ENCODE measurements around the gene SIGLECL1.
"Not testable (repeated sequence)": the region's sequence is repeated elsewhere in the genome, so short reads cannot be mapped to it uniquely, and the experiment has no call there.

SIGLECL1 gene

DNA sequence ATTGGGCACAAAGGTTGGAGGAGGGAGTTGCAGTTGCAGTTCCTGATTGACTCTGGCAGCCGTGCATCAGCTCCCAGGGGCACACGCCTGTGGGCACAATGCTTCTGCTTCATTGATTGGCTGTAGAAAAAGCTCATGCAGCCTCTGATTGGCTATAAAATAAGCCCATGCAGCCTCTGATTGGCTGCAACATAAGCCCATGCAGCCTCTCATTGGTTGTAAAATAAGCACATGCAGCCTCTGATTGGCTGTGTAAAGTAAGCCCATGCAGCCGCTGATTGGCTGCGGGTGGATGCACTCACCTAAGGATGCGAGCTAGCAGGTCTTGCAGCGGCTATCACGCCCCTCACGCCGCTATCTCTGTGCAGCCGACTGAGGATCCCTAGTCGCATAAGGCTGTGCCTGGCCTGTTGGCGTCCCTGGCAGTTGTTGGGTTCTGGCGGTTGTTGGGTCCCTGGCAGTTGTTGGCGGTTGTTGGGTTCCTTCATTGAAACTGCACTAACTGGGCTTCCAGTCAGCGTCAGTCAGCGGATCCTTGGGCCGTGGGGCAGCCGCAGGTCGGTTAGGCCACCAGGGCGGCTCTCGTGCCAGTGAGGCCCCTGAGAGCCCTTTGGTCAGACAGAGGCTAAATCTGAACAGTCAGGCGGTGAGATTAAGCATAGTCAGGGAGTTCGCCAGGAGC, at the start of gene SIGLECL1:
Gene SIGLECL1, plus strand, starts transcription at position 295 of the 682 bp plus-strand sequence. CDS start 12,993 bp downstream, outside the sequence.
- DNase-seq = no peak

DNA sequence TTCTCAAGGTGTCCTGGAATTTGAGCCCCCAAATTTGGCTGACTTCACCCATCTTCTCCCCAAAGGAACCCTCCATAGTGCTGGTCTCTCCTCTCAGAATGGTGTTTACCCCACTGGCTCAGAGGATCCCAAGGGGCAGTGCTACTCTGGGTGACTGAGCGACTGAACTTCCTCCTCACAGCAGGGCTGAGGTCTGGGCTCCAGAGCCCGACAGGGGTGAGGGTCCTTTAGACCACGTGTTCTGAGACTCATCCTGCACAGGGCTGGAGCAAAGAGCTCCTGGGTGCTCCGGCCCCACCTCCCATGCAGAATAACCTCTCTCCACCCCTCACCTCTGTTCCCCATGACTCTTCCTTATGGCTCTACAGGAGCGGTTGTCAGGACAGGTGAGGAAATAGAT, 49.2 kb upstream of the SIGLECL1 start:
- no peak for DNase-seq

DNA sequence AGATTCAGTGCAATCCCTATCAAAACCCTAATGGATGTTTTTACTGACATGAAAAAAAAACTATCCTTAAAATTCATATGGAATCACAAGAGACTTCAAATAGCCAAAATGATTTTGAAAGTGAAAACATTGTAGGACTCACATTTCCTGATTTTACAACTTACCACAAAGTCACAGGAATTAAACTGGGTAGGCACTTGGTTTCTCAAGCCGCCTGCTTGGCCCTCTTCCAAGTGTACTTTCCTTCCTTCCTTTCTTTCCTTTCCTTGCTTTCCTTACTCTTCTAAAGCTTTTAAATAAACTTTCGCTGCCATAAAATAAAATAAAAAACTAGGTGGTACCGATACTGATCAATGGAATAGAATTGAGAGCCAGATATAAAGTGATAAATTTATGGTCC, 47.0 kb upstream of the SIGLECL1 start:
- no peak for DNase-seq

DNA sequence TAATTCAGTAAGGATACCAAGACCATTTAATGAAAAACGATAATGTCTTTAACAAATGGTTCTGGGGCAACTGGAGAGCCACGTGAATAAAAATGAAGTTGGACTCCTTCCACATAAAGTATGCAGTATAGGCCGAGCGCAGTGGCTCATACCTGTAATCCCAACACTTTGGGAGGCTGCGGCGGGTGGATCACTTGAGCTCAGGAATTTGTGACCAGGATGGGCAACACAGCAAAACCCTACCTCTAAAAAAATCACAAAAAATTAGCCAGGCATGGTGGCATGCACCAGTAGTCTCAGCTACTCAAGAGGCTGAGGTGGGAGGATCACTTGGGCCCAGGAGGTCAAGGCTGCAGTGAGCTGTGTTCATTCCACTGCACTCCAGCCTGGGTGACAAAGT, 46.6 kb upstream of the SIGLECL1 start:
- no peak for DNase-seq

DNA sequence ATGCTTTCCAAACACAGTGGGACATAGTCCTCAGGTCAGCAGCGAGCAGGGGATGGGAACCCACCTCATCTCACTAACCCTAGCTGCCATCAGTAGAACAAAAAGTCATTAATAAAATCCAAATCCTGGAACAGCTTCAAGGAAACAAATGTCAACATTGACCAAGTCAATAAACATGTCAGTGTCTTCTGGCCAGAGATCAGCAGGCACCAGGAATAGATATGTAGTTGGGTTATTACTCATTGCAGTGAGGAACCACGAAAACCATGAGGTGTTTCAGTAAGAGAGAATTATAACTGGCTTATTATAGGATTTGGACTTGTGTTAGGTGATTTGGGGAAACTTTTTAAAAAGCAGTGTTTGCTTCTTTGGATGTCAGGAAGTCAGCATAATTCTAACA, 43.1 kb upstream of the SIGLECL1 start:
- DNase-seq = no peak

DNA sequence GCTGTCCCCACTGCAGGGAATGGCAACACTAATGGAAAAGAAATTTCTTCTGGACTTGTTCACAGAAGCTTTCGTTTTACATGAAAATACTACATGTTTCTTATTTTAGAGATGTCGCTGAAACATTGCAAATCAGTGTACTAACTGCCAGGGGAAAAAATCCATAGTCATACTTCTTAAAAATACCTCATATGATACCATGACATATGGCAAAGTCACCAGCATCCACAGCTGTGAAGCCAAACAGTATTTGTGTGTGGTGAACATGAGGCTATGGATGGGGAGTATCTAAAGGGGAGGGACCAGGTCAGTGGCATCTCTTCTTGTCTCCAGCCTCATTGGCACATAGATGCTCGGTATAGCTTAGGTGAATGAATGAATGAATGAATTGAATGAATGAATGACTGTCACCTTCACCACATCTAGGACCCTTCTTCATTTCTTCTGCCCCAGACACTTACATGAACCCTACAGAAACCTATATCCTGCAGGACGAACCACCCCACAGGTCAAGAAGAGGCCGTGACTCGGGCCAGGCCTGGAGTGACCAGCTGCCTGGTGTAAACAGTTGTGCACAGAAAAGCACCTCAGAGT, 40.6 kb upstream of the SIGLECL1 start:
- no peak for DNase-seq

DNA sequence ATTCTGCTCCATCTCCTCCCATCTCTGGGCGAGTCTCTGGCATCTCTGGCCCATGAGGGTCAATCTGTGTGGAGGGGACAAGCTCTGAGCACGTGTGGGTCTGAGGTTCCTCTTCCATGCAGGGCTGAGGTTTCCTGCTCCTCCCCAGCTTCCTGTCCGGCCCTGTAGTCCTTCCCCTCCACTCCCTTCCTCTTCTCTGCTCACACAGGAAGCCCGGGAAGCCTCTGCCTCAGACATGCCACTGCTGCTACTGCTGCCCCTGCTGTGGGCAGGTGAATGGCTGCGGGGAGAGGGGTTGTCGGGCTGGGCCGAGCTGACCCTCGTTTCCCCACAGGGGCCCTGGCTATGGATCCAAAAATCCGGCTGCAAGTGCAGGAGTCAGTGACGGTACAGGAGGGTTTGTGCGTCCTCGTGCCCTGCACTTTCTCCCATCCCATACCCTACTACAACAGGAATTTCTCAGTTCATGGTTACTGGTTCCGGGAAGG, 40.0 kb upstream of the SIGLECL1 start:
- not testable (repeated sequence) for DNase-seq

DNA sequence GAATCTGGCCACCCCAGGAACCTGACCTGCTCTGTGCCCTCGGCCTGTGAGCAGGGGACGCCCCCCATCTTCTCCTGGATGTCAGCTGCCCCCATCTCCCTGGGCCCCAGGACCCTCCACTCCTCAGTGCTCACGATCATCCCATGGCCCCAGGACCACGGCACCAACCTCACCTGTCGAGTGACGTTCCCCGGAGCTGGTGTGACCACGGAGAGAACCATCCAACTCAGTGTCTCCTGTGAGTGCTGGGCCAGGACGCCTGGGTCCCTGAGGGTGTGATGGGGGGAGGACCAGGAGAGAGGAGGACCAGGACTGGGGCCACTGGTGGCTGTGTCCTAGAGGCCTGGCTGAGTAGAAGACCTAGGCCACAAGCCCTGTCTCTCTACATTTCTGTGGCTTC, 39.0 kb upstream of the SIGLECL1 start:
- DNase-seq = no peak

DNA sequence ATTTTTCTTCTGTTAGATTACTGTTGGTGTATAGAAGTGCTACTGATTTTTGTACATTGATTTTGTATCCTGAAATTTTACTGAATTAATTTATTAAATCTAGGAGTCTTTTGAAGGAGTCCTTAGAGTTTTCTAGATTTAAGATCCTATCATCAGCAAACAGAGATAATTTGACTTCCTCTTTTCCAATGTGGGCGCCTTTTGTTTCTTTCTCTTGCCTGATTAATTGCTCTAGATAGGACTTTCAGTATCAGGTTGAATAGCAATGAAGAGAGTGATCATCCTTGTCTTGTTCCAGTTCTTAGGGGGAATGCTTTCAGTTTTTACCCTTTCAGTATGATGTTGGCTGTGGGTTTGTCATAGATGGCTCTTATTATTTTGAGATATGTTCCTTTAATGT, 31.6 kb upstream of the SIGLECL1 start:
- no peak for DNase-seq

DNA sequence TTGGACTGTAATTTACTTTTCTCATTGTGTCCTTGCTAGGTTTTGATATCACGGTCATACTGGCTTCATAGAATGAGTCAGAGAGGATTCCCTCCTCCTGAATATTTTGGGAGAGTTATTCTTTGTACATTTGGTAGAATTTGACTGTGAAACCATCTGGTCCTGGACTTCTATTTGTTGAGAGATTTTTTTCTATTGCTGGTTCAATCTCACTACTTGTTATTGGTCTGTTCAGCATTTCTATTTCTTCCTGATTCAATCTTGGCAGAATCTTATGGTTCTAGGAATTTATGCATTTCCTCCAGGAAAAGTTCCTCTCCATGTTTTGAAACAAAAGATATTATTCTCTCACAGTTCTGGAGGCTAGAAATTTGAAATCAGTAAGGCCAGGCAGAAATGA, 30.9 kb upstream of the SIGLECL1 start:
- DNase-seq = no peak

DNA sequence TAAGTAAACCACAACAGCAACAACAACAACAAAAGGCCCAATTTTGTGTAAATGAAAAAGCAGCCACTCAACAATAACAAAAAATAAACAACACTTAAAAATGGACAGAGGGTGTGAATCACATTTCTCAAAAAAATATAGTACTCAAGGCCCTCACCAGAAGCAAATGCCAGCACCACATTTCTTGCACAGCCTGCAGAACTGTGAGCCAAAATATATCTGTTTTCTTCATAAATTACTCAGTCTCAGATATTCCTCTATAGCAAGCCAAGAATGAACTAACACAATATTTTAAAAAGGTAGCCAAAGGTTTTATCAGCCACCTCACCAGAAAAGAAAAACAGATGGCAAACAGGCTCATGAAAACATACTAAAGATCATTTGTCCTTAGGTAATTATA, 29.9 kb upstream of the SIGLECL1 start:
- no peak for DNase-seq

DNA sequence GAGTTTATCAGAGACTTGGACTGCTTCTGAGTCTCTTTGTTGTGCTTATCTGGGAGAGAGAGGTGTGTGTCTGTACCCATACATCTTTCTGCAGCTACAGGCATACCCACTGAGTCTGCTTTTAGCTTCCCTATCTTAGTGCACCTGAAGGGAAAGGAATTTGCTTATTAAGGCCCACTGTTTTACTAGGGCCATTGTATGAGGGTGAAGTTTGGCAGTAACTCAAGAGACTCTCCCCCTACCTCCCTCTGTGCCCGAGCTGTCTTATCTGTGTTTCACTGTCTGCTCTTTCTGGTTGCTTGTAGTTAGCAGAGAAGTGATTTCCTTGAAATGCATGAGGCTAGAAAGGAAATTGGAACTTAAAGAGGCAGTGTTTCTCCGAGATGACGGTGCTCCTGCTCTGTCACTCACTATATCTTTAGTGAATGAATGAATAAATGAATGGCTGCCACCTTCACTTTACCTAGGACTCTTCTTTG, 26.7 kb upstream of the SIGLECL1 start:
- no peak for DNase-seq

DNA sequence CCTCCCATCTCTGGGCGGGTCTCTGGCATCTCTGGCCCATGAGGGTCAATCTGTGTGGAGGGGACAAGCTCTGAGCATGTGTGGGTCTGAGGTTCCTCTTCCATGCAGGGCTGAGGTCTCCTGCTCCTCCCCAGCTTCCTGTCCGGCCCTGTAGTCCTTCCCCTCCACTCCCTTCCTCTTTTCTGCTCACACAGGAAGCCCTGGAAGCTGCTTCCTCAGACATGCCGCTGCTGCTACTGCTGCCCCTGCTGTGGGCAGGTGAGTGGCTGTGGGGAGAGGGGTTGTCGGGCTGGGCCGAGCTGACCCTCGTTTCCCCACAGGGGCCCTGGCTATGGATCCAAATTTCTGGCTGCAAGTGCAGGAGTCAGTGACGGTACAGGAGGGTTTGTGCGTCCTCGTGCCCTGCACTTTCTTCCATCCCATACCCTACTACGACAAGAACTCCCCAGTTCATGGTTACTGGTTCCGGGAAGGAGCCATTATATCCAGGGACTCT, 25.9 kb upstream of the SIGLECL1 start, which contains the start of gene CD33:
Gene CD33, plus strand, starts transcription at position 183 of the 496 bp plus-strand sequence. Its CDS starts 39 bp downstream, at position 222.
- DNase-seq = not testable (repeated sequence)

DNA sequence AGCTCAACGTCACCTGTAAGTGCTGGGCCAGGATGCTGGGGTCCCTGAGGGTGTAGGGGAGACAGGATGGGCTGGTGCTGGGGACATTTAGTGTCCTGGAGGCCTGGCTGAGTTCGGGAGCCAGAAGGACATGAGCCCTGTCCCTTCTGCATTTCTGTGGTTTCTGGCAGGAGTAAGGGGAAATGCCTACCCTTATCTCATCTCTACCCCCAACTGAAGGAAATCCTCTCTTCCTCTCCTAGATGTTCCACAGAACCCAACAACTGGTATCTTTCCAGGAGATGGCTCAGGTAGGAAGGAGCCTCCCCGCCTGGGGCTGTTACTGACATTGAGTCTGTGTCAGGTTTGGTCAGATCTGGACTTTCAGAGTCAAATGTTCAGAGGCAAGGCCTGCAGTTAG, 24.8 kb upstream of the SIGLECL1 start:
- DNase-seq = no peak

DNA sequence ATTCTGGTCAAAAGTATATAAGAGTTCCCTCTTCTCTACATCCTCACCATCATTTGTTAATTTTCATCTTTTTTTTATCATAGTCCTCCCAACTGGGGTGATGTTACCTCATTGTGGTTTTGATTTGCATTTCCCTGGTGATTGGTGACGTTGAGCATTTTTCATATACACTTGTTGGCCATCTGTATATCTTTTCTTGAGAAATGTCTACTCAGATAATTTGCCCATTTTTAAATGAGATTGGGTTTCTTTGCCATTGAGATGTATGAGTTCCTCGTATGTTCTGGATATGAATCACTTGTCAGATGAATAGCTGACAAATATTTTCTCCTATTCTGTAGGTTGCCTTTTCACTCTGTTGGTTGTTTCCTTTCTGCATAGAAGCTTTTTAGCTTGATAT, 23.6 kb upstream of the SIGLECL1 start:
- no peak for DNase-seq

DNA sequence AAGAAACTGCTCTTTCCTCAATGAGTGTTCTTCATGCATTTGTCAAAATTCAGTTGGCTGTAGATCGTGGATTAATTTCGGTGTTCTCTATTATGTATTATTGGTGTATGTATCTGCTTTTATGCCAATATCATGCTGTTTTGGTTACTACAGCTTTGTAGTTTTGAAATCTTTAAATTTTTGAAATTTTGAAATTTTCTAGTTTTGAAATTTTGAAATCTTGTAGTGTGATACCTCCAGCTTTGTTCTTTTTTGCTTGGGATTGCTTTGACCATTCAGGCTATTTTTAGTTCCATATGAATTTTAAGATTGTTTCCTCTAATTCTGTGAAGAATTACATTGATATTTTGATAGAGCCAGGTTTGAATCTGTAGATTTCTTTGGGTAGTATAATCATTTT, 22.9 kb upstream of the SIGLECL1 start:
- no peak for DNase-seq

DNA sequence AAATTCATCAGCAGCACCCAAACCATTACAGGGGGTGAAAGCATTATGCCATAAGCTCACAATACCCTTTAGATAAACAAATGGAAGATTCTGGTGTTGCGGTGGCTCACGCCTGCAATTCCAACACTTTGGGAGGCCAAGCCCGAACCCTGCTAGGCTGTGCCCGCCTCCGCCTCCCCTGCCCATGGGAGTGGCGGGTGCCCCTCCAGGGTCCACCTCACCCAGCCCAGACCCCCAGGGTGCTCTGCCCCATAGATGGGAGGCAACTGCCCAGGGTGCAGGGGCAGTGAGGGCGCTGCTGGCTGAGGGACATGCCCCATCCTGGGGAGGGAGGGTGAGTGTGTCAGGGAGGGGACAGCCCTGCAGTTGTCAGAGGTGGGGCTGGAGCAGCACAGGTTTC, 10.0 kb upstream of the SIGLECL1 start:
- no peak for DNase-seq

DNA sequence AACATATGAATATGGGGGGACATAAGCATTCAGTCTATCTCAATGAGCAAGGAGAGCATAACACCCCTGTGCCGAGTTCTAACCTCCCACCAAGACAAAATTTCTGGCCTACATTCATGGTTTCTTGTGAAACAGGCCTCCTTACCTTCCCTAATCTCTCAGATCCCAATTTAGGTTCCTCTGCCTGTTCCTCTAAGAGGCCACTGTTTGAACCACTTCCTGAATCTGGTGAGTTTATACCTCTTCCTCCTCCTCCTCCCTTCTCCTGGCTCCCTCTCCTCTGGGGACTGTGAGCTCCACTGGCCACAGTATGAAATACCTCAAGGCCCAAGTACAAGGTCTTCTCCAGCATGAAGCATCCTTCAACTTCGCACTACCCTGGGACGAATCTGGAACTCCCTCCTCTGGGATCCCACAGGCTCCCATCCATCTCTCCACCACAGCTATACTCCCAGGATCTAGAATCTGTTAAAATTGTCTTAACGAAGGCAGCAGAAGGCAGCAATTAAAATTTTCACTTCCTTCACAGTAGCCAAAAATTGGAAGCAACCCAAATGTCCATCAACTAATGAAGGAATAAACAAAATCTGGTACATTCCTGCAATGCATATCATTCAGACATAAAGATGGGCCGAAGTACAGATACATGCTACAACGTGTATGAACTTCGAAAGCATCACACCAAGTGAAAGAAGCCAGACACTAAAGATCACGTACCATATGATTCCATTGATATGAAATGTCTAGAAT, 7.8 kb upstream of the SIGLECL1 start:
- DNase-seq = no peak

DNA sequence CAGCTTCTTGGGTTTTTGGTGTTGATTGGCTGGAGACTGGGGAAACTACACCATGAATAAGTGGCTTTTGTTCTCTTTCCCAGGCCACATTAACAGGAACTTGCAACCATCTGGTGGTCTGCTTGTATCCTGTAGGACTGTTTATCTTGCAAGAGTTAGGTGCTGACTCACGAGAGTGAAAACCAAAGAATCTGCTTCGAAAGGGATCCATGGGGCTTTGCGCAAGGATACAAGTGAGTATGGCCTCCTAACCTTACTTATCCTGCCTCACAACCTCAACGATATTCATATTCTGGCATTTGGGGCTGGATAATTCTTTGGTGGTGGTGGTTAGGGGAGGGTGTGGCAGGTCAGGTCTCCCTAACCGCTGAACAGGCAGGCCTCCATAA, 4.7 kb upstream of the SIGLECL1 start:
- DNase-seq = no peak

DNA sequence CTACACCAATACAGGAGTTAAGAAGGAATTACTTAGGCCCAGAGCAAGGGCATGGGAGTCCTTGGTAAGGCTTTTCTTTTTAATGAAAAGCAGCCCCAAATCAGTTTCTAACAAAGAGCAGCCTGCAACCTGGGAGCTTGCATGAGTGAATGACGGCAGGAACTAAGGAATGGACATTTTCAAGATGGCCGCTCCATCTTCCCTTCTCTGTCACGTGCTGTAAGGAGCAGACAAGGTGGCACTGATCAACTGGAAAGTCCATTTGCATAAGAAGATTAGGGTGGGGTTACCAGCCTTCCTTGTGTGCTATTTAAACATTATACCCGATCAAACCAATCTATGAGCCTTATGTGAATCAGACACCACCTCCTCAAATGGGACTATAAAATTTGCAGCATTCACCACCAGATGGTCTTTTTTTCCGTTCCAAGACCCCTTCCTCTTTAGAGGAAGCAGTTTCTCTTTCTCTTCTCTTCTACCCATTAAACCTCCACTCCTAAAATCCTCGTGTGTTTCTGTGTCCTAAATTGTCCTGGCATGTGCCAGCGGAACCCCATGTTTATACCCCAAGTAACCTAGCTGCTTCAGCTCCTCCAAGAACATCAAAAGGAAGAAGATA, 2.8 kb upstream of the SIGLECL1 start:
- no peak for DNase-seq

DNA sequence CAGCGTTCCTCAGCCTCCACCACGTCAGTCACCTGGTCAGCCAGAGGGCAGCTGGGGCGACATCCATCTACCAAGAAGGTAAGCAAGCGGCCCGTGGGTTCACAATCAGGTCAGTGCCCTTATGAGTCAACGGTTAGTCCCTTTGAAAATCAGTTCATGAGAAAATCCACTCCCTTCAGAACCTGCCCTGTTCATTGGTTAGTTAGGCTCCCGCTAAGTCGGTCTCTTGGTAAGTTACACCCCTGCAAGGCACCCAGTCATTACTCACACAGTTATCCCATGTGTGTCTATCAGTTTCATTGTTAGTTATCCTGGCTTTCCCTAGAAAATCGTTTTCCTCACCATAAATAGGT, 564 bp downstream of the SIGLECL1 start:
- DNase-seq = no peak

DNA sequence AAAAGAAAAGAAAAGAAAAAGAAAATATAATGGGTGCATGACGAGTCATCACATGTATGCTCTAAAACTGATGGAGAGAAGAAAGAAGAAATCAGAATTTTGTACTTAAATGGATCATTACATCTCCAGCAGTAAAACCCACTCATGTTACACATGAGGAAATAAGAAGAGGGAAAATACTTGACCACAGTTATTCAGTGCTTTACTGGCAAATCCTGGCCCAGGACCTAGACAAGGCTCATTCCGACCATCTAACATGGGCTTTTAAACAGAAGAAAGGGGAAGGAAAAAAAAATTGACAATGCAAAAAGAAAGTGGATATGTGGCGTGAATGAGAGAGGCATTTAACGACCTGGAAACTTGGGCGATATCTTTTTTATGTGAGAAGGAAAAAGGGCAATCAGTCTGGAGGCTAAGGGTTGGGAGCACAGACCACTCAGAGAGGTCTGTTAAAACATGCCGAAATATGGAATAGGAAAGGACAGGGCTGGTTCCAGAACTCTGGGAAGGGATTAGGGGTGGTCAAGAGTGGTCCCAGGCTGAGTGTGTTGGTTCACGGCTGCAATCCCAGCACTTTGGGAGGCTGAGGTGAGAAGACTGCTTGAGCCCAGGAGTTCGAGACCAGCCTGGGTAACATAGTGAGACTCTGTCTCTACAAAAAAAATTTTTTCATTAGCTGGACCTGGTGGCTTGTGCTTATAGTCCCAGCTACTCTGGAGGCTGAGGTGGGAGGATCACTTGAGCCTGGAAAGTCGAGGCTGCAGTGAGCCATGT, 1.6 kb downstream of the SIGLECL1 start:
- DNase-seq = no peak

Measured in SW 1271 (cell line).